ENCODE results near the gene MAG.

MAG gene

GRCh38 chr19:35260694-35261304 lies 31.2 kb upstream of the MAG start:
- Histone ChIP-seq H3K36me3 (ENCODE audit: insufficient read depth, insufficient read length, low read length) (peaks cover 39% of the 10 kb centered on the region), H3K4me3 (ENCODE audit: insufficient read length, low read depth) (no peak overlapping the region), H3K27me3 (ENCODE audit: insufficient read depth, insufficient read length) (no peaks in the 10 kb centered on the region), H3K4me1 (ENCODE audit: insufficient read depth, insufficient read length) (peaks cover 15% of the 10 kb centered on the region), H3K9ac (ENCODE audit: insufficient read length, low read depth) (no peak overlapping the region), H3K9me3 (ENCODE audit: insufficient read depth, low read length) (no peaks in the 10 kb centered on the region)
- no peak for DNase-seq (ENCODE audit: low read depth, low spot score)
- TF ChIP-seq ZNF274 (IDR thresholded peaks at IDR 0.05; ENCODE audit: low read depth, low read length) = no peak
- no peak for TF ChIP-seq SUZ12 (IDR thresholded peaks at IDR 0.05; ENCODE audit: extremely low read depth, insufficient read depth, insufficient read length)
- TF ChIP-seq YY1 (IDR thresholded peaks at IDR 0.05; ENCODE audit: insufficient read depth, insufficient read length) = no peak

GRCh38 chr19:35261356-35262100 lies 30.4 kb upstream of the MAG start:
- Histone ChIP-seq H3K9ac (ENCODE audit: insufficient read length, low read depth) (no peak overlapping the region), H3K27me3 (ENCODE audit: insufficient read depth, insufficient read length) (no peaks in the 10 kb centered on the region), H3K36me3 (ENCODE audit: insufficient read depth, insufficient read length, low read length) (peaks cover 47% of the 10 kb centered on the region), H3K9me3 (ENCODE audit: insufficient read depth, low read length) (no peaks in the 10 kb centered on the region), H3K4me1 (ENCODE audit: insufficient read depth, insufficient read length) (peaks cover 17% of the 10 kb centered on the region), H3K4me3 (ENCODE audit: insufficient read length, low read depth) (no peak overlapping the region)
- DNase-seq (ENCODE audit: low read depth, low spot score) = no peak
- no peak for TF ChIP-seq ZNF274 (IDR thresholded peaks at IDR 0.05; ENCODE audit: low read depth, low read length)
- no peak for TF ChIP-seq YY1 (IDR thresholded peaks at IDR 0.05; ENCODE audit: insufficient read depth, insufficient read length)

GRCh38 chr19:35262101-35262761 lies 29.7 kb upstream of the MAG start:
- no peak for DNase-seq (ENCODE audit: low read depth, low spot score)
- Histone ChIP-seq H3K4me1 (ENCODE audit: insufficient read depth, insufficient read length) (peaks cover 19% of the 10 kb centered on the region), H3K4me3 (ENCODE audit: insufficient read length, low read depth) (no peak overlapping the region), H3K9me3 (ENCODE audit: insufficient read depth, low read length) (no peaks in the 10 kb centered on the region), H3K27me3 (ENCODE audit: insufficient read depth, insufficient read length) (no peaks in the 10 kb centered on the region), H3K36me3 (ENCODE audit: insufficient read depth, insufficient read length, low read length) (peaks cover 50% of the 10 kb centered on the region), H3K9ac (ENCODE audit: insufficient read length, low read depth) (no peak overlapping the region)
- no peak for TF ChIP-seq SUZ12 (IDR thresholded peaks at IDR 0.05; ENCODE audit: extremely low read depth, insufficient read depth, insufficient read length)
- TF ChIP-seq YY1 (IDR thresholded peaks at IDR 0.05; ENCODE audit: insufficient read depth, insufficient read length) = no peak
- no peak for TF ChIP-seq ZNF274 (IDR thresholded peaks at IDR 0.05; ENCODE audit: low read depth, low read length)

- DNase-seq (ENCODE audit: low read depth, low spot score) = no peak
- peaks cover 39% of the 10 kb centered on the region for H3K36me3 ChIP-seq (ENCODE audit: insufficient read depth, insufficient read length, low read length)
Observed at GRCh38 chr19:35264268-35265125, 27.5 kb upstream of the MAG start.

DNA sequence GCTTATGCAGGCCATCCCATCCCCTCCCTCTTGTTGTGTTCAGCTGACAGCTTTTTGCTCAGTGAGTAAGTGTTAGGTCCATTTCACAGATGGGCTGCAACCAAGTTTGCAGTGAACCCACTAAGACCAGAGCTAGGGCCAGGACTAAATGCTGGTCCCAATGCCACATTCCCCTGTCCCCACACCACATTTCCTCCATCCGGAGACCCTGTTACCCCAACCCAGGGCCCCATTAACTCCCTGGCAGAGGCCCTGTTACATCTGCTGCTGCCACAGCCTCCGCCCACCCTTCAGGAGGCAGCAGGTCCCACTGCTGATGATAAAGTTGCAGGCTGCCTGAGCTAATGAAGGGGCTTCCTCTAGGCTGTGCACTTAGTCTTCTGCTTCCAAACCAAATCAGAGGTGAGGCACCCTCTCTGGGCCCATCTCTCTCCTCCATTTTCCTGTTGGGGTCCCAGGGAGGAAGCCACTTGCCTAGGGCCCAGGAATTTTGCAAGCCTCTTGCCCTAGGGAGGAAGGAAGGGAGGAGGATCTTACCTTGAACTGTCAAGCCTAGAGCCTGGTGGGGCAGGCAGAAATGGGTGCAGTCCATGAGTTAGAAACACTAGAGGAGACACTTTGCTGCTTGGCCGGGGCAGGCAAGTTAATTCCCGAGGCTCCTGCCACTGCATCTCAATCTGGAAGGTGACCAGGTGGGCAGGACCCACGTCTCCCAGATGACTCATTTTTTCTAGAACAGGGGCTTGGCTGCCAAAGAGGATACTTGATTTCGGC lies 26.6 kb upstream of the MAG start:
- Histone ChIP-seq H3K27me3 (ENCODE audit: insufficient read depth, insufficient read length) (no peaks in the 10 kb centered on the region), H3K36me3 (ENCODE audit: insufficient read depth, insufficient read length, low read length) (peaks cover 38% of the 10 kb centered on the region), H3K4me1 (ENCODE audit: insufficient read depth, insufficient read length) (peaks cover 17% of the 10 kb centered on the region), H3K4me3 (ENCODE audit: insufficient read length, low read depth) (no peak overlapping the region), H3K9me3 (ENCODE audit: insufficient read depth, low read length) (no peaks in the 10 kb centered on the region), H3K9ac (ENCODE audit: insufficient read length, low read depth) (no peak overlapping the region)
- TF ChIP-seq SUZ12 (IDR thresholded peaks at IDR 0.05; ENCODE audit: extremely low read depth, insufficient read depth, insufficient read length) = no peak
- TF ChIP-seq ZNF274 (IDR thresholded peaks at IDR 0.05; ENCODE audit: low read depth, low read length) = no peak
- TF ChIP-seq YY1 (IDR thresholded peaks at IDR 0.05; ENCODE audit: insufficient read depth, insufficient read length) = no peak
- DNase-seq (ENCODE audit: low read depth, low spot score) = no peak

More at GRCh38 chr19:35264268-35265125, 27.5 kb upstream of the MAG start:
- Histone ChIP-seq H3K27me3 (ENCODE audit: insufficient read depth, insufficient read length) (no peaks in the 10 kb centered on the region), H3K4me1 (ENCODE audit: insufficient read depth, insufficient read length) (peaks cover 17% of the 10 kb centered on the region), H3K9me3 (ENCODE audit: insufficient read depth, low read length) (no peaks in the 10 kb centered on the region), H3K9ac (ENCODE audit: insufficient read length, low read depth) (no peak overlapping the region), H3K4me3 (ENCODE audit: insufficient read length, low read depth) (no peak overlapping the region)
- no peak for TF ChIP-seq SUZ12 (IDR thresholded peaks at IDR 0.05; ENCODE audit: extremely low read depth, insufficient read depth, insufficient read length)
- TF ChIP-seq YY1 (IDR thresholded peaks at IDR 0.05; ENCODE audit: insufficient read depth, insufficient read length) = no peak
- no peak for TF ChIP-seq ZNF274 (IDR thresholded peaks at IDR 0.05; ENCODE audit: low read depth, low read length)

DNA sequence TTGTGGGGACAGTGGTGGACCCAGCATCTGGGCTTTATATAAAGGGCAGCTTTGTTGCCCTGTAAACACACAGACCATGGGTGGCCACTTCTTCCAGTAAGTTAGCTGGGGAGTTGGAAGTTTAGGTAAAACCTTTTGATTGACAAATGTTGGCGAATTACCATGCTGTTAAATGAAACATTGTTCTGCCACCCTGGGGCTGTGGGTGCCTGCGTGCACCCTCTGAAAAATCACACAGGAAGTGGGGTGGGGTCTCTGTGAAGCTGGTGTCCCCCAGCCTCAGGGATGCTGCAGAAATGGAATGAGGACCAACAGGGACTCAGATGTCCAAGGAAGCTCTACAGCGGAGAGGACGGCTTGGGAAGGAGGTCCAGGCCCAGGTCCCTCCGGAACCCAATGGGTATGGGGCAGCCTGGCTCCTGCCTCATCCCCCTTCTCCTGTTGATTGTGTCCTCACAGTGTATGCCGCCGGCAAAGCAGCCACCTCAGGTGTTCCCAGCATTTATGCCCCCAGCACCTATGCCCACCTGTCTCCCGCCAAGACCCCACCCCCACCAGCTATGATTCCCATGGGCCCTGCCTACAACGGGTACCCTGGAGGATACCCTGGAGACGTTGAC lies 26.0 kb upstream of the MAG start:
- no peak overlapping the region for H3K9ac ChIP-seq (ENCODE audit: insufficient read length, low read depth)
- peaks cover 17% of the 10 kb centered on the region for H3K4me1 ChIP-seq (ENCODE audit: insufficient read depth, insufficient read length)
- DNase-seq (ENCODE audit: low read depth, low spot score) = no peak
- no peaks in the 10 kb centered on the region for H3K9me3 ChIP-seq (ENCODE audit: insufficient read depth, low read length)
- H3K36me3 ChIP-seq (ENCODE audit: insufficient read depth, insufficient read length, low read length) = peaks cover 42% of the 10 kb centered on the region
- no peaks in the 10 kb centered on the region for H3K27me3 ChIP-seq (ENCODE audit: insufficient read depth, insufficient read length)
- no peak for TF ChIP-seq ZNF274 (IDR thresholded peaks at IDR 0.05; ENCODE audit: low read depth, low read length)
- no peak for TF ChIP-seq SUZ12 (IDR thresholded peaks at IDR 0.05; ENCODE audit: extremely low read depth, insufficient read depth, insufficient read length)
- no peak for TF ChIP-seq YY1 (IDR thresholded peaks at IDR 0.05; ENCODE audit: insufficient read depth, insufficient read length)
- H3K4me3 ChIP-seq (ENCODE audit: insufficient read length, low read depth) = no peak overlapping the region

All from NT2/D1 (cell line).